Measurements from ENCODE around the gene GABBR2.

Gene GABBR2

GRCh38 chr9:98367371-98367900 is 341.3 kb downstream of the GABBR2 start:
- no peak overlapping the region for H3K27ac Mint-ChIP-seq
- H3K9me3 Mint-ChIP-seq = peaks cover 25% of the 10 kb centered on the region
- DNase-seq (ENCODE audit: low spot score) = no peak
- H3K4me3 Mint-ChIP-seq = no peak overlapping the region
- H3K4me1 Mint-ChIP-seq (ENCODE audit: low read depth) = no peaks in the 10 kb centered on the region
- no peaks in the 10 kb centered on the region for H3K36me3 Mint-ChIP-seq (ENCODE audit: low read depth)
- H3K27me3 Mint-ChIP-seq (ENCODE audit: low read depth) = peaks cover 5% of the 10 kb centered on the region

- no peak for DNase-seq (ENCODE audit: low spot score)
- H3K4me3 Mint-ChIP-seq = no peak overlapping the region
- H3K9me3 Mint-ChIP-seq = peaks cover 25% of the 10 kb centered on the region
- no peak overlapping the region for H3K27ac Mint-ChIP-seq
- no peaks in the 10 kb centered on the region for H3K4me1 Mint-ChIP-seq (ENCODE audit: low read depth)
- H3K36me3 Mint-ChIP-seq (ENCODE audit: low read depth) = no peaks in the 10 kb centered on the region
- peaks cover 5% of the 10 kb centered on the region for H3K27me3 Mint-ChIP-seq (ENCODE audit: low read depth)
Observed at GRCh38 chr9:98365781-98366180, 343.0 kb downstream of the GABBR2 start.

GRCh38 chr9:98365227-98365669 is 343.5 kb downstream of the GABBR2 start:
- H3K9me3 Mint-ChIP-seq = peaks cover 25% of the 10 kb centered on the region
- no peaks in the 10 kb centered on the region for H3K36me3 Mint-ChIP-seq (ENCODE audit: low read depth)
- H3K27me3 Mint-ChIP-seq (ENCODE audit: low read depth) = peaks cover 5% of the 10 kb centered on the region
- H3K4me1 Mint-ChIP-seq (ENCODE audit: low read depth) = no peaks in the 10 kb centered on the region
- H3K4me3 Mint-ChIP-seq = no peak overlapping the region
- no peak overlapping the region for H3K27ac Mint-ChIP-seq
- no peak for DNase-seq (ENCODE audit: low spot score)

- Mint-ChIP-seq H3K9me3 (peaks cover 25% of the 10 kb centered on the region), H3K4me3 (no peak overlapping the region), H3K27me3 (ENCODE audit: low read depth) (peaks cover 3% of the 10 kb centered on the region), H3K36me3 (ENCODE audit: low read depth) (no peaks in the 10 kb centered on the region), H3K27ac (no peak overlapping the region), H3K4me1 (ENCODE audit: low read depth) (no peaks in the 10 kb centered on the region)
- no peak for DNase-seq (ENCODE audit: low spot score)
Observed at GRCh38 chr9:98364086-98364485, 344.6 kb downstream of the GABBR2 start.

- DNase-seq (ENCODE audit: low spot score) = no peak
- H3K9me3 Mint-ChIP-seq = peaks cover 25% of the 10 kb centered on the region
- peaks cover 3% of the 10 kb centered on the region for H3K27me3 Mint-ChIP-seq (ENCODE audit: low read depth)
- no peaks in the 10 kb centered on the region for H3K4me1 Mint-ChIP-seq (ENCODE audit: low read depth)
- no peaks in the 10 kb centered on the region for H3K36me3 Mint-ChIP-seq (ENCODE audit: low read depth)
- H3K27ac Mint-ChIP-seq = no peak overlapping the region
- no peak overlapping the region for H3K4me3 Mint-ChIP-seq
Observed at GRCh38 chr9:98363644-98364043, 345.1 kb downstream of the GABBR2 start.

- Mint-ChIP-seq H3K27ac (no peak overlapping the region), H3K4me3 (no peak overlapping the region), H3K36me3 (ENCODE audit: low read depth) (no peaks in the 10 kb centered on the region), H3K9me3 (peaks cover 25% of the 10 kb centered on the region), H3K4me1 (ENCODE audit: low read depth) (no peaks in the 10 kb centered on the region), H3K27me3 (ENCODE audit: low read depth) (peaks cover 3% of the 10 kb centered on the region)
- no peak for DNase-seq (ENCODE audit: low spot score)
Observed at GRCh38 chr9:98362624-98363252, 346.0 kb downstream of the GABBR2 start.

- DNase-seq (ENCODE audit: low spot score) = no peak
- H3K36me3 Mint-ChIP-seq (ENCODE audit: low read depth) = no peaks in the 10 kb centered on the region
- H3K27ac Mint-ChIP-seq = no peak overlapping the region
- H3K4me1 Mint-ChIP-seq (ENCODE audit: low read depth) = no peaks in the 10 kb centered on the region
- no peak overlapping the region for H3K4me3 Mint-ChIP-seq
- H3K27me3 Mint-ChIP-seq (ENCODE audit: low read depth) = peaks cover 3% of the 10 kb centered on the region
- H3K9me3 Mint-ChIP-seq = peaks cover 18% of the 10 kb centered on the region
Observed at GRCh38 chr9:98361645-98362044, 347.1 kb downstream of the GABBR2 start.

GRCh38 chr9:98360176-98360708 is 348.5 kb downstream of the GABBR2 start:
- no peaks in the 10 kb centered on the region for H3K36me3 Mint-ChIP-seq (ENCODE audit: low read depth)
- H3K4me3 Mint-ChIP-seq = no peak overlapping the region
- H3K9me3 Mint-ChIP-seq = peaks cover 4% of the 10 kb centered on the region
- peaks cover 7% of the 10 kb centered on the region for H3K27me3 Mint-ChIP-seq (ENCODE audit: low read depth)
- no peaks in the 10 kb centered on the region for H3K4me1 Mint-ChIP-seq (ENCODE audit: low read depth)
- DNase-seq (ENCODE audit: low spot score) = no peak
- no peak overlapping the region for H3K27ac Mint-ChIP-seq

- Mint-ChIP-seq H3K27ac (no peak overlapping the region), H3K4me1 (ENCODE audit: low read depth) (no peaks in the 10 kb centered on the region), H3K36me3 (ENCODE audit: low read depth) (no peaks in the 10 kb centered on the region), H3K4me3 (no peak overlapping the region), H3K27me3 (ENCODE audit: low read depth) (peaks cover 7% of the 10 kb centered on the region), H3K9me3 (no peaks in the 10 kb centered on the region)
- DNase-seq (ENCODE audit: low spot score) = no peak
Observed at GRCh38 chr9:98359569-98359968, 349.2 kb downstream of the GABBR2 start.

- no peak overlapping the region for H3K27ac Mint-ChIP-seq
- DNase-seq (ENCODE audit: low spot score) = no peak
- H3K36me3 Mint-ChIP-seq (ENCODE audit: low read depth) = no peaks in the 10 kb centered on the region
Observed at GRCh38 chr9:98357921-98358535, 350.7 kb downstream of the GABBR2 start.

GRCh38 chr9:98356953-98357690 is 351.6 kb downstream of the GABBR2 start:
- no peak for DNase-seq (ENCODE audit: low spot score)
- H3K4me3 Mint-ChIP-seq = no peak overlapping the region
- H3K27me3 Mint-ChIP-seq (ENCODE audit: low read depth) = peaks cover 4% of the 10 kb centered on the region
- H3K27ac Mint-ChIP-seq = no peak overlapping the region
- H3K4me1 Mint-ChIP-seq (ENCODE audit: low read depth) = no peaks in the 10 kb centered on the region
- H3K9me3 Mint-ChIP-seq = no peaks in the 10 kb centered on the region
- no peaks in the 10 kb centered on the region for H3K36me3 Mint-ChIP-seq (ENCODE audit: low read depth)

More at GRCh38 chr9:98357921-98358535, 350.7 kb downstream of the GABBR2 start:
- peaks cover 5% of the 10 kb centered on the region for H3K27me3 Mint-ChIP-seq (ENCODE audit: low read depth)
- no peaks in the 10 kb centered on the region for H3K9me3 Mint-ChIP-seq
- no peak overlapping the region for H3K4me3 Mint-ChIP-seq
- no peaks in the 10 kb centered on the region for H3K4me1 Mint-ChIP-seq (ENCODE audit: low read depth)

GRCh38 chr9:98356326-98356725 is 352.4 kb downstream of the GABBR2 start:
- Mint-ChIP-seq H3K9me3 (peaks cover 3% of the 10 kb centered on the region), H3K4me3 (no peak overlapping the region), H3K27me3 (ENCODE audit: low read depth) (peaks cover 8% of the 10 kb centered on the region), H3K36me3 (ENCODE audit: low read depth) (no peaks in the 10 kb centered on the region), H3K4me1 (ENCODE audit: low read depth) (no peaks in the 10 kb centered on the region), H3K27ac (no peak overlapping the region)
- DNase-seq (ENCODE audit: low spot score) = no peak

- H3K27me3 Mint-ChIP-seq (ENCODE audit: low read depth) = peaks cover 22% of the 10 kb centered on the region
- H3K4me3 Mint-ChIP-seq = no peak overlapping the region
- H3K27ac Mint-ChIP-seq = no peak overlapping the region
- H3K9me3 Mint-ChIP-seq = peaks cover 6% of the 10 kb centered on the region
- H3K4me1 Mint-ChIP-seq (ENCODE audit: low read depth) = no peaks in the 10 kb centered on the region
- DNase-seq (ENCODE audit: low spot score) = no peak
- H3K36me3 Mint-ChIP-seq (ENCODE audit: low read depth) = no peaks in the 10 kb centered on the region
Observed at GRCh38 chr9:98351370-98351769, 357.4 kb downstream of the GABBR2 start.

- Mint-ChIP-seq H3K36me3 (ENCODE audit: low read depth) (no peaks in the 10 kb centered on the region), H3K9me3 (peaks cover 6% of the 10 kb centered on the region), H3K4me1 (ENCODE audit: low read depth) (no peaks in the 10 kb centered on the region), H3K4me3 (no peak overlapping the region), H3K27me3 (ENCODE audit: low read depth) (peaks cover 29% of the 10 kb centered on the region), H3K27ac (no peak overlapping the region)
- no peak for DNase-seq (ENCODE audit: low spot score)
Observed at GRCh38 chr9:98347642-98348041, 361.1 kb downstream of the GABBR2 start.
